H9 (cell line): ENCODE measurements around the gene FHIT. TPM values are rescaled to one million over a fixed set of nuclear protein-coding genes. Genes with fewer than 3 reads are reported as not detected.
A peak's percentile ranks its signal among the peaks of the same experiment; 100 is the strongest.

Source experiments
- DNase-seq: peaks from one replicate; pipeline ENCODE4 v3.0.0-alpha.2; 2017
- H2AFZ ChIP-seq: one replicate; pipeline ENCODE4 v1.6.1; 2013; ENCODE audit warnings: mild to moderate bottlenecking, low read length, control low read depth, moderate library complexity
- H2AK5ac ChIP-seq: 2 replicates; pipeline ENCODE4 v1.6.1; 2013; ENCODE audit warnings: low read length, control low read depth, mixed read lengths; ENCODE audit not compliant: insufficient read length
- H2BK120ac ChIP-seq: one replicate; pipeline ENCODE4 v1.6.1; 2013; ENCODE audit warnings: low read depth, mild to moderate bottlenecking, low read length, control low read depth, inconsistent platforms; ENCODE audit not compliant: poor library complexity, severe bottlenecking
- H2BK12ac ChIP-seq: 2 replicates; pipeline ENCODE4 v1.6.1; 2013; ENCODE audit warnings: low read length, control low read depth, mixed read lengths, low read depth; ENCODE audit not compliant: insufficient read length
- H2BK15ac ChIP-seq: 2 replicates; pipeline ENCODE4 v1.6.1; 2013; ENCODE audit warnings: low read depth, low read length, control low read depth
- H2BK20ac ChIP-seq: one replicate; pipeline ENCODE4 v1.6.1; 2013; ENCODE audit warnings: low read depth, mild to moderate bottlenecking, low read length, control low read depth, inconsistent platforms; ENCODE audit not compliant: poor library complexity, severe bottlenecking
- H2BK5ac ChIP-seq: 2 replicates; pipeline ENCODE4 v1.6.1; 2013; ENCODE audit warnings: low read length, control low read depth, mixed read lengths; ENCODE audit not compliant: insufficient read length
- H3K14ac ChIP-seq: 2 replicates; pipeline ENCODE4 v1.6.1; 2013; ENCODE audit warnings: low read length, control low read depth; ENCODE audit not compliant: insufficient read depth
- H3K18ac ChIP-seq: 2 replicates; pipeline ENCODE4 v1.6.1; 2013; ENCODE audit warnings: low read depth, mild to moderate bottlenecking, mixed read lengths, low read length, control low read depth; ENCODE audit not compliant: insufficient read length
- H3K23ac ChIP-seq: 2 replicates; pipeline ENCODE4 v1.6.1; 2013; ENCODE audit warnings: low read length, control low read depth, mixed read lengths, low read depth; ENCODE audit not compliant: insufficient read length
- H3K23me2 ChIP-seq: 2 replicates; pipeline ENCODE4 v1.6.1; 2013; ENCODE audit warnings: low read depth, mild to moderate bottlenecking, mixed read lengths, low read length, control low read depth; ENCODE audit not compliant: insufficient read length, poor library complexity, severe bottlenecking
- H3K27ac ChIP-seq: 2 replicates; pipeline ENCODE4 v1.5.1; 2013; ENCODE audit warnings: low read length, control low read depth, mixed read lengths, low read depth; ENCODE audit not compliant: insufficient read length
- H3K27me3 ChIP-seq: 2 replicates; pipeline ENCODE4 v1.6.1; 2013; ENCODE audit warnings: low read length, control low read depth, inconsistent platforms; ENCODE audit not compliant: insufficient read depth
- H3K4ac ChIP-seq: 2 replicates; pipeline ENCODE4 v1.6.1; 2013; ENCODE audit warnings: low read depth, mild to moderate bottlenecking, control low read depth, inconsistent platforms, low read length, moderate library complexity
- H3K4me1 ChIP-seq: 2 replicates; pipeline ENCODE4 v1.6.1; 2013; ENCODE audit warnings: low read length, control low read depth, inconsistent platforms; ENCODE audit not compliant: insufficient read depth
- H3K4me2 ChIP-seq: 2 replicates; pipeline ENCODE4 v1.6.1; 2013; ENCODE audit warnings: low read length, control low read depth, mixed read lengths; ENCODE audit not compliant: insufficient read length, insufficient read depth
- H3K56ac ChIP-seq: 2 replicates; pipeline ENCODE4 v1.6.1; 2013; ENCODE audit warnings: low read depth, mild to moderate bottlenecking, mixed read lengths, low read length, control low read depth; ENCODE audit not compliant: insufficient read length
- H3K79me1 ChIP-seq: 2 replicates; pipeline ENCODE4 v1.6.1; 2013; ENCODE audit warnings: low read depth, mild to moderate bottlenecking, moderate library complexity, low read length, control low read depth, inconsistent platforms; ENCODE audit not compliant: insufficient read depth, poor library complexity, severe bottlenecking
- H3K79me2 ChIP-seq: 2 replicates; pipeline ENCODE4 v1.6.1; 2013; ENCODE audit warnings: low read length, control low read depth, inconsistent platforms; ENCODE audit not compliant: insufficient read depth
- H3K9ac ChIP-seq: 2 replicates; pipeline ENCODE4 v1.6.1; 2013; ENCODE audit warnings: low read length, control low read depth, mixed read lengths; ENCODE audit not compliant: insufficient read length; ENCODE audit errors: extremely low read depth
- H3K9me3 ChIP-seq: one replicate; pipeline ENCODE4 v1.6.1; 2013; ENCODE audit warnings: low read depth, low read length, inconsistent platforms; ENCODE audit not compliant: control insufficient read depth
- H3T11ph ChIP-seq: one replicate; pipeline ENCODE4 v1.6.1; 2013; ENCODE audit warnings: mild to moderate bottlenecking, low read length, control low read depth, inconsistent platforms
- H4K20me1 ChIP-seq: one replicate; pipeline ENCODE4 v1.6.1; 2013; ENCODE audit not compliant: control insufficient read depth, insufficient read length, insufficient read depth
- H4K5ac ChIP-seq: 2 replicates; pipeline ENCODE4 v1.6.1; 2013; ENCODE audit warnings: low read depth, mild to moderate bottlenecking, mixed read lengths, low read length, control low read depth; ENCODE audit not compliant: insufficient read length
- H4K8ac ChIP-seq: replicated peaks from 2 replicates; pipeline ENCODE4 v1.6.1; 2013; ENCODE audit warnings: low read length, control low read depth, mixed read lengths, low read depth; ENCODE audit not compliant: insufficient read length
- H4K91ac ChIP-seq: 2 replicates; pipeline ENCODE4 v1.6.1; 2013; ENCODE audit warnings: low read depth, mild to moderate bottlenecking, moderate library complexity, mixed read lengths, low read length, control low read depth; ENCODE audit not compliant: insufficient read length
- H3K27ac Mint-ChIP-seq, 3 experiments: 2 replicates in 2 of 3; 3 replicates in 1 of 3; pipeline ENCODE4 v1.8.0; 2020 to 2021; ENCODE audit warnings: mixed read lengths in 3 of 3, mild to moderate bottlenecking in 1 of 3, moderate library complexity in 1 of 3
- H3K27me3 Mint-ChIP-seq: 2 replicates; pipeline ENCODE4 v1.8.0; 2021; ENCODE audit warnings: low read depth, mild to moderate bottlenecking, moderate library complexity, mixed read lengths
- H3K36me3 Mint-ChIP-seq, 3 experiments: 2 replicates in 2 of 3; 3 replicates in 1 of 3; pipeline ENCODE4 v1.8.0; 2020 to 2021; ENCODE audit warnings: low read depth in 3 of 3, mixed read lengths in 3 of 3; ENCODE audit not compliant: insufficient read depth in 1 of 3
- H3K4me1 Mint-ChIP-seq, 2 experiments: 2 replicates each; pipeline ENCODE4 v1.8.0; 2020; ENCODE audit warnings: mixed read lengths in 2 of 2
- H3K4me3 Mint-ChIP-seq, 2 experiments: 2 replicates in 1 of 2; 3 replicates in 1 of 2; pipeline ENCODE4 v1.8.0; 2020 to 2021; ENCODE audit warnings: mild to moderate bottlenecking in 2 of 2, mixed read lengths in 2 of 2, moderate library complexity in 1 of 2
- H3K9me3 Mint-ChIP-seq, 2 experiments: 2 replicates in 1 of 2; 3 replicates in 1 of 2; pipeline ENCODE4 v1.8.0; 2020; ENCODE audit warnings: mild to moderate bottlenecking in 2 of 2, mixed read lengths in 2 of 2, moderate library complexity in 1 of 2
- WGBS: extraction: QIAGEN DNeasy Blood & Tissue Kit; methylation state at CpG from one replicate; pipeline ENCODE4 v1.1.7; 2013; ENCODE audit warnings: missing lambda C conversion rate, low lambda C conversion rate, mixed read lengths; ENCODE audit not compliant: insufficient read length; ENCODE audit errors: extremely low coverage; 5-methylcytosine and 5-hydroxymethylcytosine counted together
- total RNA-seq: library from RNA; stranded (reverse); gene quantifications from 2 replicates; pipeline ENCODE4 v1.2.1, GENCODE V29; 2021
- TF ChIP-seq, protein P1 (sequence below): fragments of 200-600 bp; sonication (generic); conservative IDR thresholded peaks from 3 replicates; pipeline ENCODE4 v1.8.0; 2021; ENCODE audit warnings: antibody characterized with exemption, mild to moderate bottlenecking

Gene FHIT
- total RNA-seq, 1 experiment from 2014 or later: 3.0 TPM

DNA sequence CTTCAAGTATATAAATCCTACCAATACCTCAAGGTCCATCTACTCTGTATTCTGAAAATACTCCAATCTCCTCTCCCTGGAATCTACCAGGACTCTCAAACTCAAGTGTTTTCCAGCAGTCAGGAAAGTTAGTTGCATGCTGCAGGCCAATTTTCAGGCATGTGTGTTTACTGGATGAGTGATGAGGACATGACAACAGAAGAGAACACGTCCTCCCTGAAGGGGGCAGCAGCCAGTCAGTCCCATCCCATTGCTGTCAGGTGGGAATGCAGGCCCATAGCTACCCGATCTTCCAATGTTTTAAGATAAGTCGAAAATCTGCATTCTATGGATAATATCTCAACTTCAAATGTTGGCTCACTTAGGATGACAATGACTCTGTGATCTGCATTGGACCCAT is 496.2 kb downstream of the FHIT start:
- Histone ChIP-seq H4K91ac (no peak overlapping the region), H3K79me1 (no peaks in the 10 kb centered on the region), H3K4me1 (peaks cover 6% of the 10 kb centered on the region; the same call in 1 of the 2 replicates), H3K23ac (no peak overlapping the region), H3K27ac (no peak overlapping the region), H4K8ac (no peak overlapping the region), H2AK5ac (no peak overlapping the region), H3K9me3 (peaks cover 11% of the 10 kb centered on the region), H3K27me3 (no peaks in the 10 kb centered on the region), H2BK120ac (no peak overlapping the region), H2AFZ (no peak overlapping the region), H3K23me2 (no peaks in the 10 kb centered on the region), H3K14ac (no peak overlapping the region), H3K56ac (no peak overlapping the region), H2BK20ac (no peak overlapping the region), H3T11ph (no peak overlapping the region), H3K4ac (no peak overlapping the region), H3K18ac (no peak overlapping the region), H4K5ac (no peak overlapping the region), H3K4me2 (no peak overlapping the region), H2BK5ac (no peak overlapping the region), H4K20me1 (no peaks in the 10 kb centered on the region), H2BK12ac (no peak overlapping the region), H3K79me2 (no peaks in the 10 kb centered on the region), H2BK15ac (no peak overlapping the region), H3K9ac (no peak overlapping the region)
- DNase-seq: peak; percentile 77
- H3K27ac Mint-ChIP-seq: 0 out of 7 replicates have a peak overlapping the region, but pooled peaks of 1 of the 3 experiments have one; percentile 1
- WGBS: no CpG with 5 or more reads among the region's 3 CpGs
- no peak overlapping the region for H3K4me3 Mint-ChIP-seq
- H3K4me1 Mint-ChIP-seq: peaks cover 21 to 24% of the 10 kb centered on the region in 2 experiments
- H3K9me3 Mint-ChIP-seq: peaks cover 16 to 22% of the 10 kb centered on the region in 2 experiments
- TF ChIP-seq, protein P1, sequence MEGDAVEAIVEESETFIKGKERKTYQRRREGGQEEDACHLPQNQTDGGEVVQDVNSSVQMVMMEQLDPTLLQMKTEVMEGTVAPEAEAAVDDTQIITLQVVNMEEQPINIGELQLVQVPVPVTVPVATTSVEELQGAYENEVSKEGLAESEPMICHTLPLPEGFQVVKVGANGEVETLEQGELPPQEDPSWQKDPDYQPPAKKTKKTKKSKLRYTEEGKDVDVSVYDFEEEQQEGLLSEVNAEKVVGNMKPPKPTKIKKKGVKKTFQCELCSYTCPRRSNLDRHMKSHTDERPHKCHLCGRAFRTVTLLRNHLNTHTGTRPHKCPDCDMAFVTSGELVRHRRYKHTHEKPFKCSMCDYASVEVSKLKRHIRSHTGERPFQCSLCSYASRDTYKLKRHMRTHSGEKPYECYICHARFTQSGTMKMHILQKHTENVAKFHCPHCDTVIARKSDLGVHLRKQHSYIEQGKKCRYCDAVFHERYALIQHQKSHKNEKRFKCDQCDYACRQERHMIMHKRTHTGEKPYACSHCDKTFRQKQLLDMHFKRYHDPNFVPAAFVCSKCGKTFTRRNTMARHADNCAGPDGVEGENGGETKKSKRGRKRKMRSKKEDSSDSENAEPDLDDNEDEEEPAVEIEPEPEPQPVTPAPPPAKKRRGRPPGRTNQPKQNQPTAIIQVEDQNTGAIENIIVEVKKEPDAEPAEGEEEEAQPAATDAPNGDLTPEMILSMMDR: peak; percentile 87
- peaks cover 2% of the 10 kb centered on the region; the same call in 1 of the 2 replicates for H3K27me3 Mint-ChIP-seq
- H3K36me3 Mint-ChIP-seq: peaks cover 20 to 26% (median 21%) of the 10 kb centered on the region in 3 experiments
